Activated CD4-positive, alpha-beta T cell treated with anti-CD3 and anti-CD28 coated beads, Interleukin-2, amount 50 U/mL, for 24 hours (primary cell): Measurements from ENCODE around the gene FTH1.
"Not testable (repeated sequence)": the region's sequence is repeated elsewhere in the genome, so short reads cannot be mapped to it uniquely, and the experiment has no call there.

Experiments used
- DNase-seq, 2 donors: peaks; one replicate each; pipeline ENCODE4 v3.0.0-alpha.2; 2020; ENCODE audit warnings: low read depth in 1 of 2, low spot score in 1 of 2

FTH1 gene

GRCh38 chr11:61967116-61967923, at the start of gene FTH1:
Gene FTH1, minus strand, starts transcription at chr11:61967634. Its CDS starts 209 bp downstream, at chr11:61967425.
- DNase-seq, result peak; percentile 65 to 75

- no peak for DNase-seq
These were observed 48.2 kb upstream of the FTH1 start for GRCh38 chr11:62015615-62016014.

GRCh38 chr11:62013537-62014476, 46.4 kb upstream of the FTH1 start:
- DNase-seq, result no peak

- DNase-seq, result no peak
These were observed 45.5 kb upstream of the FTH1 start for GRCh38 chr11:62012832-62013461.

GRCh38 chr11:62012451-62012831, 45.0 kb upstream of the FTH1 start:
- DNase-seq, result no peak

GRCh38 chr11:62011881-62012280, 44.4 kb upstream of the FTH1 start:
- DNase-seq, result no peak

GRCh38 chr11:62010935-62011528, 43.6 kb upstream of the FTH1 start:
- no peak for DNase-seq

- no peak for DNase-seq
These were observed 40.8 kb upstream of the FTH1 start for GRCh38 chr11:62008193-62008592.

GRCh38 chr11:62004473-62004872, 37.0 kb upstream of the FTH1 start:
- no peak for DNase-seq

GRCh38 chr11:62002283-62002682, 34.8 kb upstream of the FTH1 start:
- not testable (repeated sequence) for DNase-seq

- DNase-seq, result no peak
These were observed 34.2 kb upstream of the FTH1 start for GRCh38 chr11:62001450-62002191.

GRCh38 chr11:62000539-62001446, 33.4 kb upstream of the FTH1 start:
- DNase-seq, result no peak

- DNase-seq, result no peak
These were observed 31.9 kb upstream of the FTH1 start for GRCh38 chr11:61999141-61999975.

- DNase-seq, result no peak
These were observed 29.5 kb upstream of the FTH1 start for GRCh38 chr11:61996933-61997332.

- DNase-seq, result no peak
These were observed 27.5 kb upstream of the FTH1 start for GRCh38 chr11:61994981-61995380.

GRCh38 chr11:61985869-61986268, 18.4 kb upstream of the FTH1 start:
- DNase-seq, result no peak

- no peak for DNase-seq
These were observed 16.0 kb upstream of the FTH1 start for GRCh38 chr11:61983419-61983818.

GRCh38 chr11:61980783-61981541, 13.5 kb upstream of the FTH1 start:
- DNase-seq, result no peak
